MCF 10A (cell line): ENCODE results near the gene DCHS1. TPM values are rescaled to one million over a fixed set of nuclear protein-coding genes. Genes with fewer than 3 reads are reported as not detected.

Source experiments
- BruUV-seq: library from RNA; stranded (reverse); fragments of 400-500 nt; replicated peaks from 2 replicates; lab custom pipeline; 2021; lab: Mats Ljungman, UMichigan
- CTCF ChIA-PET: fragments of 300-600 bp; sonication (Branson Sonifier 250); formaldehyde crosslinking; extraction: SDS; loops from one replicate; lab custom pipeline; 2021; ENCODE audit warnings: antibody characterized with exemption, inconsistent platforms; lab: Yijun Ruan, JAX
- POLR2A ChIA-PET: fragments of 300-600, 350-650 bp; sonication (Branson Sonifier 250); formaldehyde crosslinking; extraction: SDS; loops from one replicate; lab custom pipeline; 2020; ENCODE audit warnings: antibody characterized with exemption, inconsistent platforms; lab: Yijun Ruan, JAX
- DNase-seq: peaks from one replicate; pipeline ENCODE4 v3.0.0-alpha.2; 2018; ENCODE audit not compliant: unreplicated experiment
- H3K27ac Mint-ChIP-seq: one replicate; pipeline ENCODE4 v1.8.0; 2022; ENCODE audit warnings: mild to moderate bottlenecking, low read depth, mixed read lengths; ENCODE audit not compliant: unreplicated experiment
- H3K27me3 Mint-ChIP-seq: one replicate; pipeline ENCODE4 v1.8.0; 2022; ENCODE audit warnings: mixed read lengths; ENCODE audit not compliant: insufficient read depth, unreplicated experiment
- H3K36me3 Mint-ChIP-seq: one replicate; pipeline ENCODE4 v1.8.0; 2022; ENCODE audit warnings: mild to moderate bottlenecking, moderate library complexity, mixed read lengths; ENCODE audit not compliant: insufficient read depth, unreplicated experiment
- H3K4me1 Mint-ChIP-seq: one replicate; pipeline ENCODE4 v1.8.0; 2022; ENCODE audit warnings: mixed read lengths; ENCODE audit not compliant: insufficient read depth, unreplicated experiment
- H3K4me3 Mint-ChIP-seq: one replicate; pipeline ENCODE4 v1.8.0; 2022; ENCODE audit warnings: mild to moderate bottlenecking, moderate library complexity, mixed read lengths; ENCODE audit not compliant: unreplicated experiment
- H3K9me3 Mint-ChIP-seq: one replicate; pipeline ENCODE4 v1.8.0; 2022; ENCODE audit warnings: mixed read lengths; ENCODE audit not compliant: unreplicated experiment
- CTCF ChIP-seq: fragments of 200-600 bp; IDR thresholded peaks from one replicate; pipeline ENCODE4 v1.8.0; 2022; ENCODE audit warnings: antibody characterized with exemption, mild to moderate bottlenecking; ENCODE audit not compliant: unreplicated experiment
- intact Hi-C: fragments of 100-400 bp; cut with micrococcal nuclease; formaldehyde crosslinking; loops from 2 replicates; pipeline ENCODE4 v1.14.1; 2022
- total RNA-seq: library from RNA; stranded (reverse); gene quantifications from 2 replicates; pipeline ENCODE4 v1.2.3, GENCODE V29; 2022

Gene DCHS1
- total RNA-seq, 1 experiment from 2014 or later, result 0.19 TPM

GRCh38 chr11:6612213-6613041 lies 43.2 kb downstream of the DCHS1 start, which contains the start of gene TAF10:
TAF10 (minus strand) TSS chr11:6612216; CDS start chr11:6612189, 27 bp downstream.
- H3K27me3 Mint-ChIP-seq, result no peaks in the 10 kb centered on the region
- peaks cover 42% of the 10 kb centered on the region for H3K36me3 Mint-ChIP-seq
- peak; percentile 96 for DNase-seq
- peak; percentile 18 for TF ChIP-seq CTCF
- BruUV-seq, result TSS peak; percentile 70
- no peak within 1 kb of the TSS for H3K4me3 Mint-ChIP-seq
- no peak within 1 kb of the TSS for H3K27ac Mint-ChIP-seq
- ChIA-PET POLR2A (interaction anchor here (0.6 to 3.6 kb wide), 20 partner anchors 9 to 408 kb away, joined by 3 to 55 read pairs (median 4); partner anchors contain the start of genes ARFIP2, CAVIN3, ILK and MRPL17), CTCF (interaction anchor here (0.6 to 2.7 kb wide), 13 partner anchors 9 to 1999 kb away, joined by 3 to 16 read pairs (median 5); partner anchors contain the start of genes ILK, MRPL17 and RRP8)
- H3K9me3 Mint-ChIP-seq, result no peaks in the 10 kb centered on the region
- intact Hi-C loops, result loop anchor here (1.0 kb wide), 1 partner anchor 71 kb away; the partner anchor contains the start of gene MRPL17
- peaks cover 9% of the 10 kb centered on the region for H3K4me1 Mint-ChIP-seq

GRCh38 chr11:6611963-6612212 lies 43.7 kb downstream of the DCHS1 start:
- ChIA-PET POLR2A (interaction anchor here (0.6 to 3.6 kb wide), 18 partner anchors 9 to 292 kb away, joined by 3 to 55 read pairs (median 5); partner anchors contain the start of genes ARFIP2, CAVIN3, ILK and MRPL17), CTCF (interaction anchor here (1.3 to 2.7 kb wide), 5 partner anchors 9 to 72 kb away, joined by 5 to 16 read pairs (median 8); partner anchors contain the start of genes ILK and RRP8)
- intact Hi-C loops, result loop anchor here (1.0 kb wide), 1 partner anchor 71 kb away; the partner anchor contains the start of gene MRPL17
- no peak for TF ChIP-seq CTCF
- Mint-ChIP-seq H3K36me3 (peaks cover 42% of the 10 kb centered on the region), H3K27ac (no peak overlapping the region), H3K4me1 (peaks cover 12% of the 10 kb centered on the region), H3K27me3 (no peaks in the 10 kb centered on the region), H3K4me3 (no peak overlapping the region), H3K9me3 (no peaks in the 10 kb centered on the region)
- no TSS peak for BruUV-seq
- no peak for DNase-seq

- no peak overlapping the region for H3K27ac Mint-ChIP-seq
- H3K9me3 Mint-ChIP-seq, result no peaks in the 10 kb centered on the region
- no peak for TF ChIP-seq CTCF
- BruUV-seq, result no TSS peak
- H3K4me1 Mint-ChIP-seq, result peaks cover 15% of the 10 kb centered on the region
- DNase-seq, result no peak
- POLR2A ChIA-PET, result interaction anchor here (0.6 to 3.6 kb wide), 17 partner anchors 8 to 1291 kb away, joined by 3 to 55 read pairs (median 5); partner anchors contain the start of genes ARFIP2, CAVIN3, ILK and MRPL17
- CTCF ChIA-PET, result interaction anchor here (0.6 to 2.7 kb wide), 6 partner anchors 8 to 365 kb away, joined by 3 to 16 read pairs (median 6); partner anchors contain the start of genes ILK, RRP8 and TPP1
- intact Hi-C loops, result no loop called here
- no peak overlapping the region for H3K4me3 Mint-ChIP-seq
- no peaks in the 10 kb centered on the region for H3K27me3 Mint-ChIP-seq
- H3K36me3 Mint-ChIP-seq, result peaks cover 42% of the 10 kb centered on the region
These were observed 44.3 kb downstream of the DCHS1 start for GRCh38 chr11:6611092-6611962.
